ENCODE data around the gene MARCHF9.

GRCh38 chr12:57775044-57775443 is 20.1 kb downstream of the MARCHF9 start:
- TF ChIP-seq CTCF (IDR thresholded peaks at IDR 0.05) (no peak), ZFX (IDR thresholded peaks at IDR 0.05; ENCODE audit: borderline replicate concordance) (no peak)
